ENCODE results near the gene TAF12.

Gene TAF12

DNA sequence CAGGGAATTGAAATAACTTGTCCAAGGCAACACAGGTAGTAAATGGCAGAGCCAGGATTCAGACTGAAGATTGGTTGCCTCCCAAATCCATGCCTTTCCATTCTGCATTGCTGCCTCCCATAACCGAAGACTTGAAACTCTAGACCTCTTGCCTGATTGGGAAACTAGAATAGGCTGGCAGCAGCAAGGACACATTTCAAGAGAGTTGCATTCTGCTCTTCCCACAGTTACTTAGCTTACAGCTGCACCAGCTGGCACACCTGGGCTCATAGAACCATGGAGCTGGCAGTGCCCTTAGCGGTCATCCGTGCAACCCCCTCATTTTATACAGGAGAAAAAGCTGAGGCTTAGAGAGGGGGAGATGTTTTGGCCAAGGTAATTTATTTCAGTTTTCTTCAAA, 82.0 kb downstream of the TAF12 start:
- Histone ChIP-seq H3K27ac (no peak overlapping the region), H3K4me3 (no peak overlapping the region)
- TF ChIP-seq, protein P1, sequence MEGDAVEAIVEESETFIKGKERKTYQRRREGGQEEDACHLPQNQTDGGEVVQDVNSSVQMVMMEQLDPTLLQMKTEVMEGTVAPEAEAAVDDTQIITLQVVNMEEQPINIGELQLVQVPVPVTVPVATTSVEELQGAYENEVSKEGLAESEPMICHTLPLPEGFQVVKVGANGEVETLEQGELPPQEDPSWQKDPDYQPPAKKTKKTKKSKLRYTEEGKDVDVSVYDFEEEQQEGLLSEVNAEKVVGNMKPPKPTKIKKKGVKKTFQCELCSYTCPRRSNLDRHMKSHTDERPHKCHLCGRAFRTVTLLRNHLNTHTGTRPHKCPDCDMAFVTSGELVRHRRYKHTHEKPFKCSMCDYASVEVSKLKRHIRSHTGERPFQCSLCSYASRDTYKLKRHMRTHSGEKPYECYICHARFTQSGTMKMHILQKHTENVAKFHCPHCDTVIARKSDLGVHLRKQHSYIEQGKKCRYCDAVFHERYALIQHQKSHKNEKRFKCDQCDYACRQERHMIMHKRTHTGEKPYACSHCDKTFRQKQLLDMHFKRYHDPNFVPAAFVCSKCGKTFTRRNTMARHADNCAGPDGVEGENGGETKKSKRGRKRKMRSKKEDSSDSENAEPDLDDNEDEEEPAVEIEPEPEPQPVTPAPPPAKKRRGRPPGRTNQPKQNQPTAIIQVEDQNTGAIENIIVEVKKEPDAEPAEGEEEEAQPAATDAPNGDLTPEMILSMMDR (IDR thresholded peaks at IDR 0.05) = no peak
- no peak for DNase-seq (ENCODE audit: low spot score)

Measured in coronary artery (tissue), 2 donors.